CD4-positive, alpha-beta T cell treated with Interleukin-12 subunit alpha and Interleukin-12 subunit beta, for 1 hour (primary cell): ENCODE results near the gene KIF13A.
"Not testable (repeated sequence)": the region's sequence is repeated elsewhere in the genome, so short reads cannot be mapped to it uniquely, and the experiment has no call there.

ENCODE experiments used
- DNase-seq: peaks from one replicate; pipeline ENCODE4 v3.0.0-alpha.2; 2020

Gene KIF13A

DNA sequence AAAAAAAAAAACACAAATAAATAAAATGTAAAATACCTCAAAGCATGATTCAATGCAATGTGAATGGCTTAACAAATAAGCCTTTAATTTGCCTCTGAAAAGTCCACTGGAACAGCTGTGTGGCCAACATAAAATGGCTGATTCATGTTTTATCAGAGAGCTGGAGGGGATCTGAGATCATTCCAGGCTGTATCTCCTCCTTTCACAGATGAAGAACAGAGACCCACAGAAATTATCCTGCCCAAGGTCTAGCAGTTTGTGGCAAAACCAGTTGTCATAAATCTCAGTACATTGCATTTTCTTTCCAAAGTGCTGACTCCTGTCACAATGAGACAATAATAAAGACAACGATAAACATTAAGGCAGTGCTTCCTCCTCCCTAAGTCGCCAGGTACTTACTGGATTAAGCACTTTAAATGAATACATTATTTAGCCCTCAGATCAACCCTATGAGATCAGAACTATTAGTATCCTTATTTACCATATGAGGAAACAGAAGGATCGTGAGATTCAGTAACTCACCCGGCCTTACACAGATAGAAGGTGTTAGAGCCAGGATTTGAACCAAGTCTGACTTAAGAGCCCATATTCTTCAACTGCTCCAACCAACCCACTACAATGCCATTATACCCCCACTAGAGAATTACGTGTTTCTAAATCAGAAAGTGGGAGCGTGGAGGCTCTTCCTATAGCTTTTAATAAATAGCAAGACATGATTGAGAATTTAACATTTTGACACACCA, 118.3 kb downstream of the KIF13A start:
- DNase-seq, result no peak

- DNase-seq, result no peak
These were observed 119.6 kb downstream of the KIF13A start for GRCh38 chr6:17867880-17868279.

DNA sequence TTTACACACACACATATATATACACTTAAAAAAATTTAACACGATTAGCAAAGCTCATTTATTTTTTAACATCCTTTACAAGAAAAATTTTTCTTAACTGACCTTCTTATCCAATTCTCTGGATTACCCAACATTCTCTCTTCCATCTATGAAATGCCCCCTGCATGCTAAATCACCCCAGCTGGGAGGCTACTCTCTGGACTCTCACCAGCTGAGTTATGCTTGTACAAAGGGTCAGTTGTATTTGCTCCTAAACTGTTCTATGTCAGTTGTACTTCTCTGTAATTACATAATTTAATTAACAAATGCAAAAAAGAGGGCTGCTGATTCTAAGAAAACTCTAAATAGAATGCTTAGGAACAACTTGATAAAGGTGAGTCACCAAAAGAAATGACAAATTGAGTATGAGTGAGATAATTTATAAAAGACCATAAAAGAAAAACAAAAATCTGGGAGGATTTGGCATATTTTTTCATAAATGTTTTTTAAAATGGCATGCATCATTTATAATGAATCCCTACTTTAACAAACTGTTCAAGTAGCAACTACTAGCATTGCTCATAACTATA, 120.5 kb downstream of the KIF13A start:
- no peak for DNase-seq

DNA sequence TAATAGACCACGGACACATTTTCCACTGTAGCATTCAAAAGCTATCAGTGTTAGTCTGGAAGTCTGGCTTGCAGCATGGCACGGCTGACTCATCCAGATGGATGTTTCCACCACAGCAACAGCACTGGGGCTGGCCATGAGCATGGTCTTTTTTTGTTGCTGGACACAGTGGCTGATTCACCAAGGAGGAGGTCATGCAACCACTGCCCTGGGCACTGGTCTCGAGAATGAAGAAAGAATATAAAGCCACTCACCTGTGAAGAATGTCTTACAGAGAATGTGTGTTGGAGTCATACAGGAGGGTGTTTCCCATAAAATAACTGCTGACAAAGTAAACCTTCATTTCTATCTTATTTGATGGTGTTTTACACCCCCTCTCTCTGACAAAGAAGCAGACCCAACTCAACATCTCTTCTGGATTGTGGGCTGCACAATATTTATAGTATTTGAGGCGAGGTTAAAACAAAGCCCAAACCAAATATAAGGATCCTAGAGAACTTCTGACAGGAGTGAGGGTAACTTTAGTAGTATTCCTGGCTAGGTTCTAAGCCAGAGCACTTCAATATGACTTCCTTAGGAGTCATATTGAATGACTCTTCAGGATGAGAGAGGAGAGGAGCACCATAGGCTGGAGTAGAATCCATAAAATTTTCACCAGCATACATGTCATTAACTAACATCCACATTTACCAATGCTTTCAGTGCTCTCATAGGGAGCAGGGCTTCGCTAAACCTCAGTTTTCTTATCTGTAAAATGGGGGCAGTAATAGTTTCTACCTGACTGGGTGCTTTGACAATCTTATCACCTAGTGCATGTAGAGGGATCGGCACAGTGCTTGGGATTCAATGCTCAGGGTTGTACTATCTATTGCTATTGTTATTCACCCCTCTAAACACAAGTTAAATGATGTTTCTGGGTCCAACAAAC, 121.4 kb downstream of the KIF13A start:
- no peak for DNase-seq

DNA sequence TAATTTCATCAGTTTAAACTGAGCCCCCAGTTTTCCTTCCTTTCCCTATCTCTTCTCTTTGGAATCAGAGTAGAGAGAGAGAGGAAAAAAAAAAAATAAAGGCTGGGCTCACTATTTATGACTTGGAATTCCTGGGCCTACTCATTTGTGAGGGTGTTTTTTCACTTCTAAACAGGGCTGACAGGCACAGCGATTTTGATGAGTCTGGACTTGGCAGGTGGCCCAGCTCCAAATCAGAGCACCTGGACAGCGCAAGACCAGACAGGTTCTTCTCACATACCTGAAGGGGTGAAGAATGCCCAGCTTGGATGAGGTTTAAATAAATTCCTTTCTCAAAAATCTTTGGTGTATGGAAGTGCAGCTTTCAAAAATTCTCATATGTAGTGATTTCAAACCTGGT, 122.2 kb downstream of the KIF13A start:
- DNase-seq, result no peak

- DNase-seq, result no peak
These were observed 123.3 kb downstream of the KIF13A start for GRCh38 chr6:17863901-17864754.

- no peak for DNase-seq
These were observed 126.1 kb downstream of the KIF13A start for GRCh38 chr6:17861361-17861760.

DNA sequence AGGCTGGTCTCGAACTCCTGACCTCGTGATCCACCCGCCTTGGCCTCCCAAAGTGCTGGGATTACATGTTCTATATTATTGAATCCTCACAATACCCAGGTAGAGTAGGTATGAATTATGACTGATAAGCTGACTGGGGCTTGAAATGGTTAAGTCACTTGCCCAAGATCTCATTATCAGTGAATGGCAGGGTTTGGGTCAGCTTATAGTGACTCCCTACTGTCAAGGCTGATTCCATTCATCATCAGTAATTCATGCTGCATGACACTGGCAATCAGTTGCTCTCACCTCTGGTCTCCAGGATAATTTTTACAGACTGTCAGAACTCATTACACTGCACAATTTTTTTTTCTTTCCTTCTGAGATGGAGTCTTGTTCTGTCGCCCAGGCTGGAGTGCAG, 127.6 kb downstream of the KIF13A start:
- DNase-seq, result no peak

GRCh38 chr6:17858584-17858983, 128.9 kb downstream of the KIF13A start:
- no peak for DNase-seq

- not testable (repeated sequence) for DNase-seq
These were observed 130.2 kb downstream of the KIF13A start for GRCh38 chr6:17857188-17857587.

DNA sequence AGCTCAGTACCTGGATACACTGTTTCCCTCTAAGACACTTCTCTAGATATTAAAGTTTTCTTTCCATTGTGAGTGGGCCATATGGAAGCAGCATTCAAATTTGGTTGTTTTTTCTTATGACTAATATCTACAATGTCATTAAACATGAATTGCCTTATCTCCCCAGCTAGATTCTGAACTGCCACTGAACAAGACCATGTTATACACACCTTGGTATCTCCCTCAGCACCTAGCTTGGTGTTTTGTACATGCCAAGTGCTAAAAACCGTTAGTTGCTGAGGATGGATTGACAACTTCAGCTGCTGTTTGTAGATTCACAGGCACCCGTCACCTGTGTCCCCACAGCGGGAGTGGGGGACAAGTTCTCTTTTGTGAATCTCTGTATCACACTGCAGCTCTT, 131.1 kb downstream of the KIF13A start:
- DNase-seq, result no peak

- no peak for DNase-seq
These were observed 132.1 kb downstream of the KIF13A start for GRCh38 chr6:17855381-17855780.

DNA sequence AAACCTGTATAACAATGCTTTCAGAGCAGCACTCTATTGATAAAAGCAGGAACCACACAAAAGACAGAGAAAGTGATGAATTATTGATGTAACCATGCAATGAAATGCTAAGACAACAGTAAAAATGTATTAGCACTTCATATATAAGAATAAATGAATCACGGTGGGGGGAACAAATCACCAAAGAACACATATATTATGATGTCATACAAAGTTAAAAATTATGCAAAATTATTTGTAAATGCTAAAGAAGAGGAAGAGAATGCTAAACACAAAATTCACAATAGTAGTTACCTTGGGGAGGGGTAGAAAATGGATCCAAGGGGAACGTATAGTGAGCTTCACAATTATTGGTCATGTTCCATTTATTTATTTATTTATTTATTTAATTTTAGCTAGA, 133.9 kb downstream of the KIF13A start:
- DNase-seq, result no peak

DNA sequence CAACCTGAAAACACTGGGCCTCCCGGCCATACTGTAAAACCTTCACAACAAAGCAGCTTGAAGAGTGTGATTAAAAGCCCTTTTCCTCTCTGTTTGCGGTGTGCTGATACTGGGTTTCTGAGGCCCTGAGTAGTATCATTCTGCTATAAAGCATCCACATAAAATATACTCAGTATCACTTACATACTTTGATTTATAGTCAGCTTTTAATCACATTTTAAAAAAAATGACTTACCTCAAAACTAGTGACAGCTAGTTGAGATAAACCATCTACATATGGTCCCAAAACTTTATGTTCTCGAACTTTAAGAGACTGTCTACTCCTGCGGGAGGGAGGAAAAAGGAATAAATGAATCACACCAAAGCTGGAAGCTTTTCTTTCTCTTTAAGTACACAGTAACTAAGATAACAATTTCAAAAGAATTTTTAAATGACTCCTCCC, 135.7 kb downstream of the KIF13A start:
- no peak for DNase-seq

- DNase-seq, result no peak
These were observed 136.3 kb downstream of the KIF13A start for GRCh38 chr6:17851001-17851719.

DNA sequence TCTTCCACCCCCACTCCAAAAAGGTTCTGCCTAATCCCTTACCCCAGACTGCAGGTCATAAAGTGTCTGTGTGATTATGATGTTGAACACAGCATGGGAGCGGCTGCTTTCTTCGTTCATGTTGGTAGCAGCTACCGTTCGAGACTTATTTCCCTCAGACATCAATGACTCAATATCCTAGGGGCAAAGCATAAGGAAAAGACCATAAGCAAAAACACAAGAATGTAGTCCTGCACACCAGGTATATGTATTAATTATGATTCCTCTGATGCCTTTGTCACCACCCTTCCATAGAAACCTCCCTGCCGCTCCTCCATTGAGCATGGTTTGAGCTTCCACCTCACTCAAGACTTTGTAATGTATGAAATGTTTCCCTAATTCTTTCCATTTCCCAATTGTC, 137.2 kb downstream of the KIF13A start:
- DNase-seq, result no peak

- DNase-seq, result no peak
These were observed 140.2 kb downstream of the KIF13A start for GRCh38 chr6:17847203-17847760.

GRCh38 chr6:17846762-17847161, 140.7 kb downstream of the KIF13A start:
- DNase-seq, result no peak

DNA sequence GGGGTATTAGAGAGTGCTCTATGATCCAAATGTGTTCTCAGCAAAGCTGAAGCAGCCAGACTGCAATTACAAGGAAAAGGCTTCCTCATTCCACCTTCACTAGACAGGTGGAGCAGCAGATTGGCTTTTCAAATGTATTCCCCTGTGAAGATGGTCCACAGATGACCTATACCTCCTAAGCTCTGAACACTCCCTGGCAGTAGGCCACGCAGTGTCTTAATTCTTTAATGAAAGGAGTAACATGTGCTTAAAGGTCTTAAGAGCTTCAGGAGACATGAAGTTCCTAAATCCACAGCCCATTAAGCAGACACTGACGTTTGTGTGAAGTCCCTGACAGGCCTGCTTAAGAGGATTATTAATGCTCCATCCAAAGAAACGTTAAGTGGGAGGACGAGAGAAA, 141.8 kb downstream of the KIF13A start:
- DNase-seq, result no peak

GRCh38 chr6:17844967-17845366, 142.5 kb downstream of the KIF13A start:
- DNase-seq, result not testable (repeated sequence)

GRCh38 chr6:17842934-17843821, 144.3 kb downstream of the KIF13A start:
- no peak for DNase-seq
